HepG2 (cell line): ENCODE data around the gene MED12L. TPM values are rescaled to one million over a fixed set of nuclear protein-coding genes. Genes with fewer than 3 reads are reported as not detected.

Experiments
- ATAC-seq: fragments of 200-7000 bp; cut with Tn5 transposase; 3 replicates; pipeline ENCODE4 v1.9.1; 2020; ENCODE audit warnings: mild to moderate bottlenecking, moderate library complexity
- BruUV-seq: library from RNA; stranded (reverse); fragments of 400-500 nt; replicated peaks from 2 replicates; lab custom pipeline; 2021; lab: Mats Ljungman, UMichigan
- CTCF ChIA-PET: fragments of 300-600 bp; formaldehyde crosslinking; extraction: SDS; loops from one replicate; lab custom pipeline; 2021; ENCODE audit warnings: low total read pairs, inconsistent platforms, low intra/inter-chr PET ratio; lab: Yijun Ruan, JAX
- POLR2A ChIA-PET: fragments of 350-600 bp; sonication (Branson Sonifier 250); formaldehyde crosslinking; loops from one replicate; lab custom pipeline; 2020; ENCODE audit warnings: antibody characterized with exemption, inconsistent platforms; lab: Yijun Ruan, JAX
- DNase-seq: peaks from one replicate; pipeline ENCODE4 v3.0.0-alpha.2; 2015; ENCODE audit warnings: low spot score
- FAIRE-seq: peaks from 3 replicates; lab custom pipeline; 2011; peaks lifted over from hg19 to GRCh38; lab: Jason Lieb, UNC
- H2AFZ ChIP-seq: one replicate; pipeline ENCODE4 v1.6.1; 2011; ENCODE audit warnings: low read length, inconsistent platforms
- H3K27ac ChIP-seq: fragments of 300-600 bp; 3 replicates; pipeline ENCODE4 v1.8.0; 2011; ENCODE audit warnings: mixed run types, mild to moderate bottlenecking, mixed read lengths, low read length, inconsistent platforms; ENCODE audit not compliant: insufficient read depth; ENCODE audit errors: extremely low read length
- H3K27me3 ChIP-seq, 2 experiments: fragments of 200-600 bp in 1 of 2; 2 replicates in 1 of 2; 3 replicates in 1 of 2; pipeline versions ENCODE4 v1.6.0 to v1.8.0; 2011; ENCODE audit warnings: low read length in 2 of 2, mild to moderate bottlenecking in 2 of 2, moderate library complexity in 2 of 2, inconsistent platforms in 1 of 2; ENCODE audit not compliant: insufficient read depth in 2 of 2, control insufficient read depth in 1 of 2
- H3K36me3 ChIP-seq, 2 experiments: fragments of 200-600 bp in 1 of 2; replicated peaks in 1 of 2; 2 replicates in 1 of 2; 3 replicates in 1 of 2; pipeline versions ENCODE4 v1.5.1 to v1.8.0; 2011; ENCODE audit warnings: low read length in 2 of 2, inconsistent platforms in 1 of 2; ENCODE audit not compliant: insufficient read depth in 2 of 2, control insufficient read depth in 1 of 2
- H3K4me1 ChIP-seq: 2 replicates; pipeline ENCODE4 v1.5.1; 2012; ENCODE audit warnings: low read length, inconsistent platforms; ENCODE audit not compliant: insufficient read depth
- H3K4me2 ChIP-seq: 2 replicates; pipeline ENCODE4 v1.6.0; 2011; ENCODE audit warnings: low read depth, low read length, inconsistent platforms
- H3K4me3 ChIP-seq, 3 experiments: fragments of 200-600 bp in 1 of 3; sonication (generic), shearing (Covaris generic) in 1 of 3; replicated peaks in 1 of 3; 2 replicates each; pipeline ENCODE4 v1.5.1; 2011 to 2016; ENCODE audit warnings: low read length in 3 of 3, inconsistent platforms in 2 of 3, low read depth in 2 of 3, mild to moderate bottlenecking in 2 of 3, control low read depth in 1 of 3, mixed read lengths in 1 of 3; ENCODE audit not compliant: insufficient read depth in 1 of 3
- H3K79me2 ChIP-seq: one replicate; pipeline ENCODE4 v1.6.1; 2011; ENCODE audit warnings: low read length, inconsistent platforms; ENCODE audit not compliant: insufficient read depth
- H3K9ac ChIP-seq: 2 replicates; pipeline ENCODE4 v1.6.0; 2011; ENCODE audit warnings: mild to moderate bottlenecking, low read depth, low read length, inconsistent platforms; ENCODE audit not compliant: insufficient read depth
- H3K9me3 ChIP-seq: 2 replicates; pipeline ENCODE4 v1.5.1; 2012; ENCODE audit warnings: mild to moderate bottlenecking, low read length
- H4K20me1 ChIP-seq: 2 replicates; pipeline ENCODE4 v1.6.0; 2011; ENCODE audit warnings: inconsistent platforms, mild to moderate bottlenecking, low read length, moderate library complexity; ENCODE audit not compliant: insufficient read depth
- ARNT ChIP-seq: fragments of 450-650 bp; IDR thresholded peaks from 2 replicates; pipeline ENCODE4 v1.6.1; 2017
- BRCA1 ChIP-seq: sonication (generic); formaldehyde crosslinking; IDR thresholded peaks from 2 replicates; pipeline ENCODE4 v1.4.0; 2020; ENCODE audit warnings: missing genetic modification reagents
- MAFK ChIP-seq, 2 experiments: IDR thresholded peaks in 1 of 2; conservative IDR thresholded peaks in 1 of 2; 2 replicates each; pipeline ENCODE4 v1.6.1; 2011; ENCODE audit warnings: improper control_type of control experiment in 2 of 2, low read length in 2 of 2
- SMAD3 ChIP-seq: sonication (generic); formaldehyde crosslinking; IDR thresholded peaks from 2 replicates; pipeline ENCODE4 v1.4.0; 2020; ENCODE audit warnings: missing genetic modification reagents
- ZBTB7B ChIP-seq: sonication (generic); formaldehyde crosslinking; IDR thresholded peaks from 2 replicates; pipeline ENCODE4 v1.4.0; 2020; ENCODE audit warnings: missing genetic modification reagents
- ZNF564 ChIP-seq: sonication (generic); formaldehyde crosslinking; IDR thresholded peaks from 2 replicates; pipeline ENCODE4 v1.8.1; 2023; ENCODE audit warnings: mild to moderate bottlenecking, missing genetic modification reagents
- ZSCAN30 ChIP-seq: sonication (generic); formaldehyde crosslinking; IDR thresholded peaks from 2 replicates; pipeline ENCODE4 v1.5.0; 2020; ENCODE audit warnings: mild to moderate bottlenecking, missing genetic modification reagents
- WGBS: methylation state at CpG from one replicate; pipeline ENCODE4 v1.1.6; 2017; ENCODE audit warnings: low lambda C conversion rate; 5-methylcytosine and 5-hydroxymethylcytosine counted together
- in situ Hi-C: cut with HindIII; loops from 2 replicates; pipeline ENCODE4 v1.10.0; 2017; ENCODE audit warnings: low pct_unique_long_range_greater_than_20kb; ENCODE audit not compliant: extremely low pct_ligation_motif_present
- intact Hi-C: fragments of 100-400 bp; cut with micrococcal nuclease; formaldehyde crosslinking; loops from one replicate; pipeline ENCODE4 v1.10.0; 2022; ENCODE audit not compliant: unreplicated experiment
- polyA plus RNA-seq, 8 experiments: library from polyadenylated mRNA; depleted of rRNA in 3 of 8; stranded (reverse) in 7 of 8; unstranded in 1 of 8; fragments of >200 nt; fragmentation: Illumina TruSeq in 4 of 8; extraction: Trizol in 4 of 8; gene quantifications; 2 replicates each; pipeline versions ENCODE4 v1.2.1 to v1.2.3, GENCODE V29; 2011 to 2016; ENCODE audit warnings: low read depth in 4 of 8, missing spikeins in 1 of 8, mixed read lengths in 1 of 8; ENCODE audit not compliant: insufficient read depth in 1 of 8
- total RNA-seq, 5 experiments: library from RNA; depleted of rRNA; stranded (reverse); fragments of >200 nt; fragmentation: Illumina TruSeq; extraction: Trizol; gene quantifications; 2 replicates each; pipeline ENCODE4 v1.2.3, GENCODE V29; 2016; ENCODE audit warnings: low read depth in 1 of 5
- TF ChIP-seq, protein P1 (sequence below): sonication (generic); formaldehyde crosslinking; IDR thresholded peaks from 2 replicates; pipeline ENCODE4 v1.4.0; 2020; ENCODE audit warnings: missing genetic modification reagents
- TF ChIP-seq, protein P2 (sequence below): sonication (generic); formaldehyde crosslinking; IDR thresholded peaks from 2 replicates; pipeline ENCODE4 v1.5.0; 2020; ENCODE audit warnings: mild to moderate bottlenecking, missing genetic modification reagents, borderline replicate concordance
- TF ChIP-seq, protein P3 (sequence below): sonication (generic); formaldehyde crosslinking; IDR thresholded peaks from 2 replicates; pipeline ENCODE4 v1.9.0; 2022; ENCODE audit warnings: low read depth, missing genetic modification reagents

The MED12L gene
- total and polyA plus RNA-seq, 2 of the 13 experiments (the other 11 are each of a cell fraction or from before 2014, with no cell fraction given) = 0.07 to 0.64 TPM

DNA sequence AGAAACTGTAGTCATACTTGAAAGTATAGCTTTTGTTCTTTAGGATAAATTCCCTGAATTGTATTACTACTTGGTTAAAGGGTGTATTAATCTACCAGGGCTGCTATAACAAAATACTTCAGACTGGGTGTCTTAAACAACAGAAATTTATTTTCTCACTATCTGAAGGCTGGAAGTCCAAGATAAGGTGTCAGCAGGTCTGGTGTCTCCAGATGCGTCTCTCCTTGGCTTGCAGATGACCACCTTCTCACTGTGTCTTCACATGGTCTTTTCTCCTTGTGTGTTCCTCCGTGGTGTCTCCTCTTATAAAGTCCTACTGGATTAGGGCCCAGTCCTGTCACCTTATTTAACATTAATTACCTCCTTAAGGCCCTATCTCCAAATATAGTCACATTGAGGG is 33.7 kb downstream of the MED12L start:
- Histone ChIP-seq H3K79me2 (no peaks in the 10 kb centered on the region), H4K20me1 (no peaks in the 10 kb centered on the region), H2AFZ (no peak overlapping the region), H3K36me3 (no peaks in the 10 kb centered on the region), H3K4me3 (no peak overlapping the region), H3K4me1 (no peaks in the 10 kb centered on the region), H3K27ac (no peak overlapping the region), H3K4me2 (no peak overlapping the region), H3K27me3 (no peaks in the 10 kb centered on the region; a peak in 1 of 5 replicates), H3K9ac (no peak overlapping the region), H3K9me3 (no peaks in the 10 kb centered on the region)
- in situ Hi-C loops (no loop called here), intact Hi-C loops (no loop called here)
- ChIA-PET CTCF (no interaction called here), POLR2A (interaction anchor here (0.7 kb wide), 1 partner anchor 10 kb away, joined by 3 read pairs; no protein-coding TSS in a partner anchor)
- no TSS peak for BruUV-seq
- ATAC-seq (no peak), FAIRE-seq (no peak), DNase-seq (no peak)
- WGBS = 35% methylated on average over 2 of the region's 2 CpGs
- TF ChIP-seq, protein P1, sequence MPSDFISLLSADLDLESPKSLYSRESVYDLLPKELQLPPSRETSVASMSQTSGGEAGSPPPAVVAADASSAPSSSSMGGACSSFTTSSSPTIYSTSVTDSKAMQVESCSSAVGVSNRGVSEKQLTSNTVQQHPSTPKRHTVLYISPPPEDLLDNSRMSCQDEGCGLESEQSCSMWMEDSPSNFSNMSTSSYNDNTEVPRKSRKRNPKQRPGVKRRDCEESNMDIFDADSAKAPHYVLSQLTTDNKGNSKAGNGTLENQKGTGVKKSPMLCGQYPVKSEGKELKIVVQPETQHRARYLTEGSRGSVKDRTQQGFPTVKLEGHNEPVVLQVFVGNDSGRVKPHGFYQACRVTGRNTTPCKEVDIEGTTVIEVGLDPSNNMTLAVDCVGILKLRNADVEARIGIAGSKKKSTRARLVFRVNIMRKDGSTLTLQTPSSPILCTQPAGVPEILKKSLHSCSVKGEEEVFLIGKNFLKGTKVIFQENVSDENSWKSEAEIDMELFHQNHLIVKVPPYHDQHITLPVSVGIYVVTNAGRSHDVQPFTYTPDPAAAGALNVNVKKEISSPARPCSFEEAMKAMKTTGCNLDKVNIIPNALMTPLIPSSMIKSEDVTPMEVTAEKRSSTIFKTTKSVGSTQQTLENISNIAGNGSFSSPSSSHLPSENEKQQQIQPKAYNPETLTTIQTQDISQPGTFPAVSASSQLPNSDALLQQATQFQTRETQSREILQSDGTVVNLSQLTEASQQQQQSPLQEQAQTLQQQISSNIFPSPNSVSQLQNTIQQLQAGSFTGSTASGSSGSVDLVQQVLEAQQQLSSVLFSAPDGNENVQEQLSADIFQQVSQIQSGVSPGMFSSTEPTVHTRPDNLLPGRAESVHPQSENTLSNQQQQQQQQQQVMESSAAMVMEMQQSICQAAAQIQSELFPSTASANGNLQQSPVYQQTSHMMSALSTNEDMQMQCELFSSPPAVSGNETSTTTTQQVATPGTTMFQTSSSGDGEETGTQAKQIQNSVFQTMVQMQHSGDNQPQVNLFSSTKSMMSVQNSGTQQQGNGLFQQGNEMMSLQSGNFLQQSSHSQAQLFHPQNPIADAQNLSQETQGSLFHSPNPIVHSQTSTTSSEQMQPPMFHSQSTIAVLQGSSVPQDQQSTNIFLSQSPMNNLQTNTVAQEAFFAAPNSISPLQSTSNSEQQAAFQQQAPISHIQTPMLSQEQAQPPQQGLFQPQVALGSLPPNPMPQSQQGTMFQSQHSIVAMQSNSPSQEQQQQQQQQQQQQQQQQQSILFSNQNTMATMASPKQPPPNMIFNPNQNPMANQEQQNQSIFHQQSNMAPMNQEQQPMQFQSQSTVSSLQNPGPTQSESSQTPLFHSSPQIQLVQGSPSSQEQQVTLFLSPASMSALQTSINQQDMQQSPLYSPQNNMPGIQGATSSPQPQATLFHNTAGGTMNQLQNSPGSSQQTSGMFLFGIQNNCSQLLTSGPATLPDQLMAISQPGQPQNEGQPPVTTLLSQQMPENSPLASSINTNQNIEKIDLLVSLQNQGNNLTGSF (CRISPR knock-in tag) = no peak
- TF ChIP-seq ZSCAN30 (no peak), ARNT (no peak), SMAD3 (no peak), ZBTB7B (no peak), ZNF564 (CRISPR knock-in tag) (no peak), MAFK (conservative IDR thresholded peaks at IDR 0.05 in 1 of 2, IDR thresholded peaks at IDR 0.05 in 1 of 2; ENCODE audit: low read length in 2 of 2) (no peak), BRCA1 (CRISPR knock-in tag) (no peak)
- TF ChIP-seq, protein P2, sequence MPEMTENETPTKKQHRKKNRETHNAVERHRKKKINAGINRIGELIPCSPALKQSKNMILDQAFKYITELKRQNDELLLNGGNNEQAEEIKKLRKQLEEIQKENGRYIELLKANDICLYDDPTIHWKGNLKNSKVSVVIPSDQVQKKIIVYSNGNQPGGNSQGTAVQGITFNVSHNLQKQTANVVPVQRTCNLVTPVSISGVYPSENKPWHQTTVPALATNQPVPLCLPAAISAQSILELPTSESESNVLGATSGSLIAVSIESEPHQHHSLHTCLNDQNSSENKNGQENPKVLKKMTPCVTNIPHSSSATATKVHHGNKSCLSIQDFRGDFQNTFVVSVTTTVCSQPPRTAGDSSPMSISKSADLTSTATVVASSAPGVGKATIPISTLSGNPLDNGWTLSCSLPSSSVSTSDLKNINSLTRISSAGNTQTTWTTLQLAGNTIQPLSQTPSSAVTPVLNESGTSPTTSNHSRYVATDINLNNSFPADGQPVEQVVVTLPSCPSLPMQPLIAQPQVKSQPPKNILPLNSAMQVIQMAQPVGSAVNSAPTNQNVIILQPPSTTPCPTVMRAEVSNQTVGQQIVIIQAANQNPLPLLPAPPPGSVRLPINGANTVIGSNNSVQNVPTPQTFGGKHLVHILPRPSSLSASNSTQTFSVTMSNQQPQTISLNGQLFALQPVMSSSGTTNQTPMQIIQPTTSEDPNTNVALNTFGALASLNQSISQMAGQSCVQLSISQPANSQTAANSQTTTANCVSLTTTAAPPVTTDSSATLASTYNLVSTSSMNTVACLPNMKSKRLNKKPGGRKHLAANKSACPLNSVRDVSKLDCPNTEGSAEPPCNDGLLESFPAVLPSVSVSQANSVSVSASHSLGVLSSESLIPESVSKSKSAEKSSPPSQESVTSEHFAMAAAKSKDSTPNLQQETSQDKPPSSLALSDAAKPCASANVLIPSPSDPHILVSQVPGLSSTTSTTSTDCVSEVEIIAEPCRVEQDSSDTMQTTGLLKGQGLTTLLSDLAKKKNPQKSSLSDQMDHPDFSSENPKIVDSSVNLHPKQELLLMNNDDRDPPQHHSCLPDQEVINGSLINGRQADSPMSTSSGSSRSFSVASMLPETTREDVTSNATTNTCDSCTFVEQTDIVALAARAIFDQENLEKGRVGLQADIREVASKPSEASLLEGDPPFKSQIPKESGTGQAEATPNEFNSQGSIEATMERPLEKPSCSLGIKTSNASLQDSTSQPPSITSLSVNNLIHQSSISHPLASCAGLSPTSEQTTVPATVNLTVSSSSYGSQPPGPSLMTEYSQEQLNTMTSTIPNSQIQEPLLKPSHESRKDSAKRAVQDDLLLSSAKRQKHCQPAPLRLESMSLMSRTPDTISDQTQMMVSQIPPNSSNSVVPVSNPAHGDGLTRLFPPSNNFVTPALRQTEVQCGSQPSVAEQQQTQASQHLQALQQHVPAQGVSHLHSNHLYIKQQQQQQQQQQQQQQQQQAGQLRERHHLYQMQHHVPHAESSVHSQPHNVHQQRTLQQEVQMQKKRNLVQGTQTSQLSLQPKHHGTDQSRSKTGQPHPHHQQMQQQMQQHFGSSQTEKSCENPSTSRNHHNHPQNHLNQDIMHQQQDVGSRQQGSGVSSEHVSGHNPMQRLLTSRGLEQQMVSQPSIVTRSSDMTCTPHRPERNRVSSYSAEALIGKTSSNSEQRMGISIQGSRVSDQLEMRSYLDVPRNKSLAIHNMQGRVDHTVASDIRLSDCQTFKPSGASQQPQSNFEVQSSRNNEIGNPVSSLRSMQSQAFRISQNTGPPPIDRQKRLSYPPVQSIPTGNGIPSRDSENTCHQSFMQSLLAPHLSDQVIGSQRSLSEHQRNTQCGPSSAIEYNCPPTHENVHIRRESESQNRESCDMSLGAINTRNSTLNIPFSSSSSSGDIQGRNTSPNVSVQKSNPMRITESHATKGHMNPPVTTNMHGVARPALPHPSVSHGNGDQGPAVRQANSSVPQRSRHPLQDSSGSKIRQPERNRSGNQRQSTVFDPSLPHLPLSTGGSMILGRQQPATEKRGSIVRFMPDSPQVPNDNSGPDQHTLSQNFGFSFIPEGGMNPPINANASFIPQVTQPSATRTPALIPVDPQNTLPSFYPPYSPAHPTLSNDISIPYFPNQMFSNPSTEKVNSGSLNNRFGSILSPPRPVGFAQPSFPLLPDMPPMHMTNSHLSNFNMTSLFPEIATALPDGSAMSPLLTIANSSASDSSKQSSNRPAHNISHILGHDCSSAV = no peak
- TF ChIP-seq, protein P3, sequence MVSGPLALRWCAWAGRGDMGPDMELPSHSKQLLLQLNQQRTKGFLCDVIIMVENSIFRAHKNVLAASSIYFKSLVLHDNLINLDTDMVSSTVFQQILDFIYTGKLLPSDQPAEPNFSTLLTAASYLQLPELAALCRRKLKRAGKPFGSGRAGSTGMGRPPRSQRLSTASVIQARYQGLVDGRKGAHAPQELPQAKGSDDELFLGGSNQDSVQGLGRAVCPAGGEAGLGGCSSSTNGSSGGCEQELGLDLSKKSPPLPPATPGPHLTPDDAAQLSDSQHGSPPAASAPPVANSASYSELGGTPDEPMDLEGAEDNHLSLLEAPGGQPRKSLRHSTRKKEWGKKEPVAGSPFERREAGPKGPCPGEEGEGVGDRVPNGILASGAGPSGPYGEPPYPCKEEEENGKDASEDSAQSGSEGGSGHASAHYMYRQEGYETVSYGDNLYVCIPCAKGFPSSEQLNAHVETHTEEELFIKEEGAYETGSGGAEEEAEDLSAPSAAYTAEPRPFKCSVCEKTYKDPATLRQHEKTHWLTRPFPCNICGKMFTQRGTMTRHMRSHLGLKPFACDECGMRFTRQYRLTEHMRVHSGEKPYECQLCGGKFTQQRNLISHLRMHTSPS (CRISPR knock-in tag) = no peak
